MM.1S (cell line): ENCODE results near the gene EGF.

ENCODE experiments used
- CTCF ChIP-seq: fragments of 300-600 bp; sonication (generic); IDR thresholded peaks from 2 replicates; pipeline ENCODE4 v1.5.1; 2016; ENCODE audit warnings: antibody characterized with exemption, low read length, mixed read lengths
- EZH2 ChIP-seq: fragments of 300-600 bp; sonication (generic); optimal IDR thresholded peaks from 2 replicates; pipeline ENCODE3; 2017; ENCODE audit warnings: low read depth, mild to moderate bottlenecking, antibody characterized with exemption, low read length, mixed read lengths

- TF ChIP-seq CTCF: no peak
- no peak for TF ChIP-seq EZH2
Measured at GRCh38 chr4:109939190-109939589, 26.5 kb downstream of the EGF start.
